Prostate gland (tissue), 2 donors: ENCODE data around the gene CEP152. TPM values are rescaled to one million over a fixed set of nuclear protein-coding genes. Genes with fewer than 3 reads are reported as not detected.
A peak's percentile ranks its signal among the peaks of the same experiment; 100 is the strongest.
"Not testable (repeated sequence)": the region's sequence is repeated elsewhere in the genome, so short reads cannot be mapped to it uniquely, and the experiment has no call there.

Experiments used
- DNase-seq: peaks from one replicate; pipeline ENCODE4 v3.0.0-alpha.2; 2019; ENCODE audit warnings: low spot score
- H3K27ac ChIP-seq, 2 donors: fragments of 200-600 bp; sonication (generic); 2 replicates each; pipeline ENCODE4 v1.5.1; 2017 to 2019
- H3K27me3 ChIP-seq: fragments of 200-600 bp; sonication (generic); replicated peaks from 2 replicates; pipeline ENCODE4 v1.5.1; 2019; ENCODE audit not compliant: insufficient read depth
- H3K36me3 ChIP-seq, 2 donors: fragments of 200-600 bp; sonication (generic); 1 replicate in 1 of 2; 2 replicates in 1 of 2; pipeline versions ENCODE4 v1.5.1 to v1.8.1; 2017 to 2019
- H3K4me1 ChIP-seq: fragments of 200-600 bp; sonication (generic); replicated peaks from 2 replicates; pipeline ENCODE4 v1.5.1; 2019
- H3K4me3 ChIP-seq, 2 donors: fragments of 200-600 bp; sonication (generic); 2 replicates each; pipeline ENCODE4 v1.5.1; 2017 to 2019
- H3K9me3 ChIP-seq: fragments of 200-600 bp; sonication (generic); 2 replicates; pipeline ENCODE4 v1.5.1; 2017
- CTCF ChIP-seq, 4 experiments: fragments of 200-600 bp in 2 of 4; fragments of 450-650 bp in 2 of 4; sonication (generic) in 2 of 4; IDR thresholded peaks; 1 replicate in 3 of 4; 2 replicates in 1 of 4; pipeline ENCODE4 v1.5.1; 2016 to 2019; ENCODE audit warnings: antibody characterized with exemption in 4 of 4, mild to moderate bottlenecking in 2 of 4, moderate library complexity in 2 of 4
- POLR2A ChIP-seq: fragments of 450-650 bp; IDR thresholded peaks from one replicate; pipeline ENCODE4 v1.6.1; 2016; ENCODE audit warnings: antibody characterized with exemption, mild to moderate bottlenecking
- POLR2AphosphoS5 ChIP-seq: sonication (generic); formaldehyde crosslinking; IDR thresholded peaks from one replicate; pipeline ENCODE4 v1.6.1; 2017; ENCODE audit warnings: antibody characterized with exemption
- WGBS: methylation state at CpG from one replicate; pipeline ENCODE4 v1.1.5; 2018; 5-methylcytosine and 5-hydroxymethylcytosine counted together
- intact Hi-C: fragments of 100-400 bp; cut with DNase I; formaldehyde crosslinking; loops from one replicate; pipeline ENCODE4 v1.14.2; 2022
- total RNA-seq, 2 donors: library from RNA; depleted of rRNA; stranded (reverse); fragments of >200 nt; gene quantifications; one replicate each; pipeline ENCODE4 v1.1.0, GENCODE V29; 2016

Gene CEP152
- total RNA-seq, 2 donors from 2014 or later, result 5.9 to 9.0 TPM

- Histone ChIP-seq H3K27me3 (no peaks in the 10 kb centered on the region), H3K27ac (no peak overlapping the region), H3K4me1 (no peaks in the 10 kb centered on the region), H3K36me3 (no peaks in the 10 kb centered on the region), H3K9me3 (no peaks in the 10 kb centered on the region), H3K4me3 (no peak overlapping the region)
- intact Hi-C loops, result no loop called here
- 16% methylated on average over 6 of the region's 6 CpGs for WGBS
- DNase-seq, result no peak
- TF ChIP-seq CTCF (IDR thresholded peaks at IDR 0.05), result peak in 3 of 4 experiments; percentile 6 to 51 (median 39)
- no peak for TF ChIP-seq POLR2A
- no peak for TF ChIP-seq POLR2AphosphoS5
These were observed 44.9 kb upstream of the CEP152 start for GRCh38 chr15:48855501-48856440.

- H3K9me3 ChIP-seq, H3K4me1 ChIP-seq, H3K4me3 ChIP-seq, DNase-seq, H3K36me3 ChIP-seq, H3K27ac ChIP-seq, H3K27me3 ChIP-seq, intact Hi-C loops: not testable (repeated sequence)
- 93% methylated on average over 3 of the region's 3 CpGs for WGBS
These were observed 43.6 kb upstream of the CEP152 start for GRCh38 chr15:48854434-48854833.

- Histone ChIP-seq H3K9me3 (no peaks in the 10 kb centered on the region), H3K27ac (no peak overlapping the region), H3K4me1 (no peaks in the 10 kb centered on the region), H3K4me3 (no peak overlapping the region), H3K36me3 (no peaks in the 10 kb centered on the region), H3K27me3 (no peaks in the 10 kb centered on the region)
- TF ChIP-seq POLR2AphosphoS5, result no peak
- no peak for TF ChIP-seq POLR2A
- TF ChIP-seq CTCF (IDR thresholded peaks at IDR 0.05), result no peak
- no peak for DNase-seq
- intact Hi-C loops, result no loop called here
These were observed 41.1 kb upstream of the CEP152 start for GRCh38 chr15:48851956-48852355.

DNA sequence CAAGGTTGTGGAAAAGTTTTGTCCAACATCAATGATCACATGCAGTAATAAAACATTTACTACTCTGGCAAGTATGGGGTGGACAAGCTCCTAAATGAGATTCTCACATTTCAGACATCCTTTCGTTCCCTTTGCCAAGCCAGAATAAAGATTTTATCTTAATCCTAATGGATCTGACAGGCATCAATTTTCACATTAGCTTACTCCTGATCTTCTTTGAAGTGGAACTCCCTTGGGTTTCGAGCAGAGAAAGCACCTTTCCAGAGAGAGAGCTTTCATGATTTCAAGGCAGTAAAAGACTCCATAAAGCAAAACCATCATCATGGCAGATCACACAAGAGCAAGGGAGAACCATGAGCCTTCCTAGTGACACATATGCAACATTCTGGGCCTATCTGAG, 39.8 kb upstream of the CEP152 start:
- 31% methylated on average over 2 of the region's 2 CpGs for WGBS
- Histone ChIP-seq H3K27ac (no peak overlapping the region), H3K4me3 (no peak overlapping the region), H3K9me3 (no peaks in the 10 kb centered on the region), H3K36me3 (no peaks in the 10 kb centered on the region), H3K27me3 (no peaks in the 10 kb centered on the region), H3K4me1 (no peaks in the 10 kb centered on the region)
- no peak for DNase-seq
- TF ChIP-seq POLR2A, result no peak
- no peak for TF ChIP-seq POLR2AphosphoS5
- no peak for TF ChIP-seq CTCF (IDR thresholded peaks at IDR 0.05)
- intact Hi-C loops, result no loop called here

DNA sequence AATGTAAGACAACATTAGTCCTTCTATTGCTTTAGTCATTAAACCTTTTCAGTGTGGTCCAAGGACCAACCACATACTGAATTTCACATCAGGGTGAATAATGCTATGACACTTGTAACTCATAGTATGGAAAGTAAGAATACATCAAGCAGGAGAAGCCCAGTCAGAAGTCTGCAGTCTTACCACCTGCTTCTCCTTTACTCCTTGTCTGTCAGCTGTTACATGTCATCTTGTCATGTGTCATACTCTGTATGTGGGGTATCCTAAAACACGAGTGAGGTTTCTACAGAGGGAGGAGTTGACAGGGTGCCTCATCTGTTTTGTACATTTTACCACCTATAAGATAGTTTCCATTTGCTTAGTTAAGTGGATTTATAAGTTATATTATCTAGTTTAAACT, 34.3 kb upstream of the CEP152 start:
- no peak overlapping the region for H3K27ac ChIP-seq
- no peaks in the 10 kb centered on the region for H3K36me3 ChIP-seq
- no peaks in the 10 kb centered on the region for H3K9me3 ChIP-seq
- WGBS, result 48% methylated on average over 1 of the region's 1 CpG
- H3K27me3 ChIP-seq, result no peaks in the 10 kb centered on the region
- no peak overlapping the region for H3K4me3 ChIP-seq
- no peak for TF ChIP-seq POLR2AphosphoS5
- no peak for TF ChIP-seq POLR2A
- no peak for TF ChIP-seq CTCF (IDR thresholded peaks at IDR 0.05)
- DNase-seq, result no peak
- no peaks in the 10 kb centered on the region for H3K4me1 ChIP-seq
- intact Hi-C loops, result no loop called here
